Astrocyte of the cerebellum (primary cell): ENCODE data around the gene KDM8.

Source experiments
- DNase-seq: peaks from one replicate; pipeline ENCODE4 v3.0.0-alpha.2; 2011; ENCODE audit warnings: low read depth
- H3K4me3 ChIP-seq: 2 replicates; pipeline ENCODE4 v1.5.1; 2011; ENCODE audit warnings: mild to moderate bottlenecking, low read depth, low read length, moderate library complexity
- CTCF ChIP-seq: IDR thresholded peaks from 2 replicates; pipeline ENCODE4 v1.5.1; 2012; ENCODE audit warnings: low read length, low read depth, moderate library complexity, mild to moderate bottlenecking; ENCODE audit errors: missing control alignments
- in situ Hi-C: cut with HindIII; loops from 2 replicates; pipeline ENCODE4 v1.10.0; 2017; ENCODE audit warnings: low sequenced_read_pairs

KDM8 gene

GRCh38 chr16:27240948-27241531 is 37.7 kb downstream of the KDM8 start:
- no peak for DNase-seq
- H3K4me3 ChIP-seq = no peak overlapping the region
- TF ChIP-seq CTCF = no peak
- in situ Hi-C loops = no loop called here

DNA sequence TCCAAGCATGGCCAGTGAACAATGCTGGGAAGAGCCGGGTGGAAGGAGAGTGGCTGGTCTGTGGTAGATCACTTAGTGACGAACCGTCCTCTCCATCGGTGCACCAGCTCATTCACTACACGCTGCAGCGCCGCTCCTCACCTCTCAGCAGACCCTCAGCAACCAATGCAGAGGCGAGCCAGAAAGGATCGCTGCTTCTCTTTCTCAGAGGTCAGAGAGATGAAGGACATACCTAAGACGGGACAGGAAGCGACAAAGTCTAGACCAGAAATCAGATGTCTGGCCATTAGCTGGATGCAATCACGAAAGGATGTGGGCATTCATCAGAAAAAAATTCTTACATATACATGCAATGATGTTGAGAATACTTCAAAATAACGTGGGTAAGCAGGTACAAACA is 38.3 kb downstream of the KDM8 start:
- in situ Hi-C loops = no loop called here
- no peak for DNase-seq
- no peak overlapping the region for H3K4me3 ChIP-seq
- no peak for TF ChIP-seq CTCF

GRCh38 chr16:27242398-27242797 is 39.1 kb downstream of the KDM8 start:
- TF ChIP-seq CTCF = no peak
- H3K4me3 ChIP-seq = peak overlapping the region; percentile 23
- DNase-seq = no peak
- in situ Hi-C loops = no loop called here

DNA sequence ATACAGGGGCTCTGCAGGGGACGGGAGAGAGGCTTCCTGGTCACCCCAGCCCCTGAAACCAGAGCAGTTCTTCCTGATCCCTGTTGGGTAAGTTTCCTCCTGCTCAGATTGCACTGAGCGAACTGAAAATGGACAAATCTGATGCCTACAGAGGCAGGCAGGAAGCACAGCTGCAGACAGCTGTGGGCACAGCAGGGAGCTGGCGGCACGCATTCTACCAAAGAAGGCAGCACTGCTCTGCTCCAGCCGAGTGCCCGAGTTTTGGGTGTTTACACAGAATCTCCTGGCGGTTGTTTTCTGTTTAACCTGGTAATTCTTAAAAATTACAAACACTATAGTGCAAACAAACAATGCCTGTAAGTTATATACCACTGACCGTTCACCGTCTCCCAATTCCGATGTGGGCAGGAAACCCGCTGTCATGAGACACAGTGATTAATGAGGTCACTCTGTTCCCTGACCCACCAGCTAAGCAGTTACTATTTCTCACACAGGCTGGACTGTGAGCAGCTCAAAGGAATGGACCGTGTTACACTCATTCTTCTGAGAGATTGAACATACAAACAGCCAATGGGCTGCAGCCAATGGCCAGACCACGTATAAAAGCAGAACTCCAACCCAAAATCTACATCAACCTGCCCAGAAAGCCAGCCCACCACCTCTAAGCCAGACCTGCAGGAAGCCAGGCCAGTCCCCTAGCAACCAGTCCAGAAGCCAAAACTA is 39.7 kb downstream of the KDM8 start:
- in situ Hi-C loops = no loop called here
- H3K4me3 ChIP-seq = peak overlapping the region; percentile 23
- no peak for TF ChIP-seq CTCF
- peak; percentile 96 for DNase-seq

DNA sequence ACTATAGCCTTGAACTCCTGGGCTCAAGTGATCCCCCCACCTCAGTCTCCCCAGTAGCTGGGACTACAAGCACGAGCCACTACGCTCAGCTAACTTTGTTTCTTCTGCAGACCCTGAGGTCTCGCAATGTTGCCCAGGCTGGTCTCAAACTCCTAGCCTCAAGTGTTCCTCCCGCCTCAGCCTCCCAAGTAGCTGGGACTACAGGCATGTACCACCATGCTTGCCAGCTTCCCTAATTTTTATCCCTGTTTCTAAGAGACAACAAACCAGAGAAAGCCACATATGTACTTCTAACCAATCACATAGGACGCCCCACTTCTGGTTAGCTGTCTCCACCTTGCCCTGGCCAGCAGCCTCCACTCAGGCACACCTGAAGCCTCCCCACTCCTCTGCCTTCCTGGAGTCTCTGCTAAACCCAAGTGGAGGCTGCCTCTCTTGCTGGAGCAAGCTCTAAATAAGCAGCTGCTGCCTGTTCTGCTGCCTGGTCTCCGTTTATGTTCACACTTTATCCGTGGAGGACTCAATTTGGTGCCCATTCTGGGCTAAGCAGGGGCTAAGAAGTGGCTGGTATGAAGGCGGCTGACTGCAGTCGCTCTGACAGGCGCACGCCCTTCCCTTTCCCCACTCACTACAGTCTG is 40.5 kb downstream of the KDM8 start:
- no peak overlapping the region for H3K4me3 ChIP-seq
- no peak for TF ChIP-seq CTCF
- DNase-seq = no peak
- in situ Hi-C loops = no loop called here

DNA sequence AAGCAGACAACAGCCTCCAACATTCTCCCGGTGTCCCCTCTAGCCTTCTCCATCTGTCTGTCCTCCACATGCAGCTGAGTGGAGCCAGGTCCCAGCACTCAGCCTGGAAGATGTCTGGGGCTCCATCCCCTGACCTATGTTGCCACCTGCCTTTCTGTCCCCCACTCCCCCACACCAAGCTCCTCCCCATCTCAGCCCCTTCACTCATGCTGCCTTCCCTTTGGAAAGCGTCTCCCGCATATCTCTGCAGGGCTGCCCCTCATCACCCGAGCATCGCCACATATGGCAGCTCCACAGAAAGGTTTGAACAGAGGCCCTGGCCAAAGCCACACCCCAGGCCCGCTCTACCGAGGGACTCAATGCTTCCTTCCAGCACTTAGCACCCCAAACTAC is 41.0 kb downstream of the KDM8 start:
- in situ Hi-C loops = no loop called here
- no peak overlapping the region for H3K4me3 ChIP-seq
- no peak for DNase-seq
- TF ChIP-seq CTCF = no peak
